OCI-LY3 (cell line): ENCODE results near the gene FERMT1.

Source experiments
- H2AFZ ChIP-seq: fragments of 200-600, 300-600 bp; shearing (Covaris generic); 2 replicates; pipeline ENCODE4 v1.6.0; 2014; ENCODE audit warnings: antibody characterized with exemption, low read depth, low read length
- H3K27ac ChIP-seq: fragments of 200-600, 300-600 bp; sonication (generic); 2 replicates; pipeline ENCODE4 v1.5.1; 2014; ENCODE audit warnings: mild to moderate bottlenecking, low read length, moderate library complexity, mixed read lengths
- H3K27me3 ChIP-seq: fragments of 200-600, 300-600 bp; sonication (generic); 2 replicates; pipeline ENCODE4 v1.6.1; 2014; ENCODE audit warnings: low read depth, low read length, mixed read lengths
- H3K36me3 ChIP-seq: fragments of 200-600, 300-600 bp; sonication (generic); replicated peaks from 2 replicates; pipeline ENCODE3; 2014; ENCODE audit warnings: low read depth, low read length, mixed read lengths
- H3K4me1 ChIP-seq: fragments of 300-600, 200-600 bp; sonication (generic); 2 replicates; pipeline ENCODE4 v1.6.1; 2014; ENCODE audit warnings: low read length, mixed read lengths
- H3K4me2 ChIP-seq: fragments of 200-600, 300-600 bp; sonication (generic); 2 replicates; pipeline ENCODE4 v1.6.1; 2014; ENCODE audit warnings: low read length, mixed read lengths
- H3K4me3 ChIP-seq: fragments of 300-600, 200-600 bp; sonication (generic); 2 replicates; pipeline ENCODE4 v1.5.1; 2014; ENCODE audit warnings: antibody characterized with exemption, mild to moderate bottlenecking, low read length, moderate library complexity
- H3K79me2 ChIP-seq: fragments of 300-600, 200-600 bp; shearing (Covaris generic); 2 replicates; pipeline ENCODE4 v1.6.1; 2014; ENCODE audit warnings: mild to moderate bottlenecking, low read length, mixed read lengths
- H3K9ac ChIP-seq: fragments of 300-600, 200-600 bp; shearing (Covaris generic); 2 replicates; pipeline ENCODE4 v1.6.0; 2014; ENCODE audit warnings: mild to moderate bottlenecking, low read length, moderate library complexity
- H3K9me3 ChIP-seq: fragments of 200-600, 300-600 bp; shearing (Covaris generic); 2 replicates; pipeline ENCODE4 v1.6.1; 2014; ENCODE audit warnings: low read length, mixed read lengths; ENCODE audit not compliant: insufficient read depth
- H4K20me1 ChIP-seq: fragments of 200-600, 300-600 bp; sonication (generic); 2 replicates; pipeline ENCODE4 v1.6.1; 2016; ENCODE audit warnings: low read length, mixed read lengths; ENCODE audit not compliant: insufficient read depth
- EZH2phosphoT487 ChIP-seq: fragments of 200-600 bp; shearing (Covaris generic); IDR thresholded peaks from 2 replicates; pipeline ENCODE4 v1.6.1; 2018; ENCODE audit warnings: antibody characterized with exemption, mixed run types, low read depth
- TF ChIP-seq, protein P1 (sequence below): fragments of 200-600, 300-600 bp; sonication (generic); IDR thresholded peaks from 2 replicates; pipeline ENCODE4 v1.5.1; 2014; ENCODE audit warnings: antibody characterized with exemption, low read length, low read depth

The FERMT1 gene

DNA sequence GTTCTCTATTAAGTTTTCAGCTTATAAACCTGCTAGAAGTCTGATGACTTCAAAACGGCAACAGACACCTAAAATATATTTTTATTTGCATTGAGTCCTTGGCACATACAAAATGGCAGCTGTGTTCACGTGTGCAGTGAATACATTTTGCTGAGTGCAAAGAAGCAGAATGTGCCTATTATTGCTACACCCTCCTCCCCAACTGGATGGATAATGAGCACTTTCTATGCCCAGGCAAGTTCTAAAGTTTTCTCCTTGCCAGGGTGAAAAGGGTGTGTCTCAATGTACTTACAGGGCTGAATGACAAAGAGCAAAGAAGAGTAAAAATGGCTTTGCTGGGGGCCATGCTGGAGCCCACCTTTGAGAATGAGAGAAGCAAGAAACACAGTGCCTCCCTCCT is 4.0 kb upstream of the FERMT1 start:
- Histone ChIP-seq H3K79me2 (no peaks in the 10 kb centered on the region), H4K20me1 (no peaks in the 10 kb centered on the region), H3K27me3 (peaks cover 20% of the 10 kb centered on the region; the same call in 1 of the 2 replicates), H3K9ac (no peak overlapping the region), H2AFZ (no peak overlapping the region), H3K27ac (no peak overlapping the region), H3K9me3 (no peaks in the 10 kb centered on the region), H3K36me3 (no peaks in the 10 kb centered on the region), H3K4me2 (no peak overlapping the region), H3K4me3 (no peak overlapping the region), H3K4me1 (no peaks in the 10 kb centered on the region)
- no peak for TF ChIP-seq EZH2phosphoT487
- TF ChIP-seq, protein P1, sequence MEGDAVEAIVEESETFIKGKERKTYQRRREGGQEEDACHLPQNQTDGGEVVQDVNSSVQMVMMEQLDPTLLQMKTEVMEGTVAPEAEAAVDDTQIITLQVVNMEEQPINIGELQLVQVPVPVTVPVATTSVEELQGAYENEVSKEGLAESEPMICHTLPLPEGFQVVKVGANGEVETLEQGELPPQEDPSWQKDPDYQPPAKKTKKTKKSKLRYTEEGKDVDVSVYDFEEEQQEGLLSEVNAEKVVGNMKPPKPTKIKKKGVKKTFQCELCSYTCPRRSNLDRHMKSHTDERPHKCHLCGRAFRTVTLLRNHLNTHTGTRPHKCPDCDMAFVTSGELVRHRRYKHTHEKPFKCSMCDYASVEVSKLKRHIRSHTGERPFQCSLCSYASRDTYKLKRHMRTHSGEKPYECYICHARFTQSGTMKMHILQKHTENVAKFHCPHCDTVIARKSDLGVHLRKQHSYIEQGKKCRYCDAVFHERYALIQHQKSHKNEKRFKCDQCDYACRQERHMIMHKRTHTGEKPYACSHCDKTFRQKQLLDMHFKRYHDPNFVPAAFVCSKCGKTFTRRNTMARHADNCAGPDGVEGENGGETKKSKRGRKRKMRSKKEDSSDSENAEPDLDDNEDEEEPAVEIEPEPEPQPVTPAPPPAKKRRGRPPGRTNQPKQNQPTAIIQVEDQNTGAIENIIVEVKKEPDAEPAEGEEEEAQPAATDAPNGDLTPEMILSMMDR: no peak

DNA sequence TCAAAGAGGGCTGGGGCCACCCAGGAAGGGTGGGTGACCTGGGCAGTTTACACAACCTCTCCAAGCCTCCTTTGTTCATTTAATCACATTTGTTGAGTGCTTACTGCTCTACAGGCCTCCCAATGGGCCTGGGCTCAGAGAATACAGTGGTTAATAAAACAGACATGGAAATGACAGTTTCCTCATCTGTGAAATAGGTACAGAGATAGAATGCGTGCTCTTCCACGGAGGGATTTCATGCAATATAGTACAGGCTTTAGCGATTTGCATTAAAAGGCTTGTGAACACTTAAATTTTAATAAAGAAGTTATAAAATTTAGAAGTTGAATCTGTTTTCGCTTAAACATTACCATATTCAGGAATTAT is 802 bp upstream of the FERMT1 start:
- H3K4me2 ChIP-seq: no peak overlapping the region
- H2AFZ ChIP-seq: no peak overlapping the region
- H3K27me3 ChIP-seq: peaks cover 19% of the 10 kb centered on the region; the same call in 1 of the 2 replicates
- H3K4me1 ChIP-seq: no peaks in the 10 kb centered on the region
- no peak overlapping the region for H3K27ac ChIP-seq
- TF ChIP-seq EZH2phosphoT487: no peak
- TF ChIP-seq, protein P1: no peak
- H3K9me3 ChIP-seq: no peaks in the 10 kb centered on the region
- no peak overlapping the region for H3K4me3 ChIP-seq
- H3K79me2 ChIP-seq: no peaks in the 10 kb centered on the region
- no peak overlapping the region for H3K9ac ChIP-seq
- H3K36me3 ChIP-seq: no peaks in the 10 kb centered on the region
- no peaks in the 10 kb centered on the region for H4K20me1 ChIP-seq

DNA sequence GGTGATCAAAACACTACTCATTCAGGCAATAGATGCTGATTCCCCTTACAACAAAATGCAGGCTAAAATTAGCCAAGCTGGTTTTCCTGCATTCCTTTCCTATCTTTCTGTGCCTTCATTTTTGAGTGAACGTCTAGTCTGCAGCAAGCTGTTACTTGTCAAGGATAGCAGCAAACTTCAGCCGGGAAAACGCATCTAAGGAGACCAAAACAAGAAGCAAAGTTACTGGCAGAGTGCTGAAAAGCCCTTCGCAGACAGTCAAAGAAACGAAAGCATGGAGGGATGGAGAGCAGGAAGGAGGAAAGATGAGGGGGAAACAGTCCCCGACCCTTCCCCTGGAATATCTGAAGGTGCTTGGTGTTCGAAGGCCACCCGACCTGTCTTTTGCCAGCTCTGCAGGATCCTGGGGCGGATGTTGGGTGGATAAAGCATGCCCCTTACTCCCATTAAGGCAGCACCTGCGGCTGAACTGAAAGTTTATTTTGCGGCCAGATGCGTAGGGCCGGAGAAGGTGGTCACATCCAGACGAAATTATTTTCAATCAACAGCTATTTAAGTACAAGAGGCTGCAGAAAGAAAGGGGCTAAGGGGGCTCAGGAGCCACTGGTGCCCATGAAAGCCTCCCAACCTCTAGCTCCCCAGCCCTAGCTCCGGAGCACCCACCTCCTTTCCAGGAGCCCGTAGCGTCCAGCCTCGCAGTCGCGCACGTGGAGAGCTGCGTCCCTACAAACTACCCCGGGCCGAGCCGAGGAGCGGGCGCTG is 538 bp downstream of the FERMT1 start:
- Histone ChIP-seq H3K36me3 (no peaks in the 10 kb centered on the region), H3K4me3 (no peak overlapping the region), H4K20me1 (no peaks in the 10 kb centered on the region), H3K27me3 (peaks cover 13% of the 10 kb centered on the region; the same call in 1 of the 2 replicates), H3K4me1 (no peaks in the 10 kb centered on the region), H3K9me3 (no peaks in the 10 kb centered on the region), H3K79me2 (no peaks in the 10 kb centered on the region), H3K4me2 (no peak overlapping the region), H3K27ac (no peak overlapping the region), H3K9ac (no peak overlapping the region), H2AFZ (no peak overlapping the region)
- TF ChIP-seq, protein P1: no peak
- no peak for TF ChIP-seq EZH2phosphoT487

DNA sequence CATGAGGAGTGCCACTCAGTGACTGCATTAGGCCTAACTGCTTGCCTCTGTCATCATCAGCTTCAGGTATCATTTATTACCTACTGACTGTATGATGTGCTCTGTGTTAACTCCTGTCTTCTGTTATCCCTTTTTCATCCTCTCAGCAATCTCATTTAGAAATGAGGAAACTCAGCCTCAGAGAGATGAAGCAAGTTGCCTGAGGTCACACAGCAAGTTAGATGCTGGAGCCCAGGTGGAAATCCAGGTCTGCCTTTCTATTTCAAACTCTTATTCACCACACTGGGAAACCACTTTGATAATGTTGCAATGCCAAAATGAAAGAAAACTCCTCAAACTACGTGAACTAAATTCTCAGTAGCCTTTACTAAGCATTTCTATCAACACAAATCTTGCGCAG is 1.3 kb downstream of the FERMT1 start:
- no peak overlapping the region for H3K4me2 ChIP-seq
- H3K27ac ChIP-seq: no peak overlapping the region
- no peak overlapping the region for H3K9ac ChIP-seq
- H3K9me3 ChIP-seq: no peaks in the 10 kb centered on the region
- no peaks in the 10 kb centered on the region for H3K36me3 ChIP-seq
- no peak overlapping the region for H2AFZ ChIP-seq
- peaks cover 10% of the 10 kb centered on the region; the same call in 1 of the 2 replicates for H3K27me3 ChIP-seq
- H3K79me2 ChIP-seq: no peaks in the 10 kb centered on the region
- no peak overlapping the region for H3K4me3 ChIP-seq
- TF ChIP-seq, protein P1: no peak
- no peak for TF ChIP-seq EZH2phosphoT487
- H3K4me1 ChIP-seq: no peaks in the 10 kb centered on the region
- H4K20me1 ChIP-seq: no peaks in the 10 kb centered on the region
